Neural cell (in vitro differentiated cells): ENCODE data around the gene IRS1.

ENCODE experiments used
- CTCF ChIP-seq: fragments of 450-650 bp; IDR thresholded peaks from 2 replicates; pipeline ENCODE4 v1.5.1; 2014; ENCODE audit warnings: antibody characterized with exemption, mild to moderate bottlenecking, moderate library complexity; ENCODE audit not compliant: poor library complexity, severe bottlenecking
- EZH2 ChIP-seq: fragments of 200-600, 300-800 bp; shearing (Covaris generic), sonication (generic); IDR thresholded peaks from 2 replicates; pipeline ENCODE4 v1.6.1; 2014; ENCODE audit warnings: antibody characterized with exemption, low read length, borderline replicate concordance, mild to moderate bottlenecking; ENCODE audit not compliant: insufficient read depth, poor library complexity, severe bottlenecking
- RAD21 ChIP-seq: fragments of 450-650 bp; conservative IDR thresholded peaks from 2 replicates; pipeline ENCODE4 v1.6.1; 2014; ENCODE audit warnings: antibody characterized with exemption, mild to moderate bottlenecking, moderate library complexity
- REST ChIP-seq: IDR thresholded peaks from 2 replicates; pipeline ENCODE4 v1.6.1; 2012; ENCODE audit warnings: borderline replicate concordance
- TAF1 ChIP-seq: IDR thresholded peaks from 2 replicates; pipeline ENCODE4 v1.6.1; 2012; ENCODE audit warnings: low read depth

- TF ChIP-seq CTCF, result no peak
- no peak for TF ChIP-seq REST
- no peak for TF ChIP-seq EZH2
- TF ChIP-seq TAF1, result no peak
- TF ChIP-seq RAD21, result no peak
Observed at GRCh38 chr2:226701052-226701451, 98.6 kb downstream of the IRS1 start.
